Measurements from ENCODE around the gene CCDC24. TPM values are rescaled to one million over a fixed set of nuclear protein-coding genes. Genes with fewer than 3 reads are reported as not detected.

The CCDC24 gene
- total RNA-seq, 1 donor from 2014 or later, result 1.5 TPM

DNA sequence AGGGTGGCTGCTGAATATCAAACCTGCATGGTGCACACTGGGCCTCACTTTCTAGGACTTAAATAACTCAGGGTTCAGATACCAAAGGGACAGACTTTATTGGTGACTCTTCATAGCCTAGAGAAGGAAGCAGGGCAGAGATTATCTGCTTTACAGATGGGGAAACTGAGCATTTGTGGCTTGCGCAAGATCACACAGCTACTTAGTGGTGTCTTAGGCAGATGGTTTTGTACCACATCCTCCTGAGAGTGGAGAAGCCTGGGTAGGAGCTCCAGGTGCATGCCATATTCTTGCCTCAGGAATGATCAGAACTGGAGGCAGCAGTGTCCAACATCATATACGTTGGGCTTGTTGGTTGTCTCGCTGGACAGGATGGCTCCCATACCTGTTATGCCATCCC is 28.4 kb upstream of the CCDC24 start:
- no peak for DNase-seq (ENCODE audit: low read depth)

DNA sequence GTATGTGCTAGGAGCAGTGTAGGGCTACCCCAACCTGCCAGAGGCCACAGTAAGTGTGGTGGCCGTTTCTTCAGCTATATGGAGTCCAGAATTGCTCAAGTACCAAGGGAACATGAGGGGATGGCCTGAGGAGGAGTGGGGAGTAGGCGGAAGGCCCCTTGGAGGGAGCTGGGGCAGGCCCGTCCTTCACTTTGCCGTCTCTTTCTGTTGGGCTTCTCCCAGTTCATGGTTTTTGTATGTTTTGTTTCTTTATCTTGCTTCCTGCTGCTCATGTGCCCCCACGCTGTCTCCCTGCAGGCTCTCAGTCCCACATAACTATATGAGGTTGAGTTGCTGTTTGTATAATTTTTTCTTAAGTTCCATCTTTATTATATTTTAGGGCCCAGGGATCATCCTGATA is 27.5 kb upstream of the CCDC24 start:
- DNase-seq (ENCODE audit: low read depth), result no peak

DNA sequence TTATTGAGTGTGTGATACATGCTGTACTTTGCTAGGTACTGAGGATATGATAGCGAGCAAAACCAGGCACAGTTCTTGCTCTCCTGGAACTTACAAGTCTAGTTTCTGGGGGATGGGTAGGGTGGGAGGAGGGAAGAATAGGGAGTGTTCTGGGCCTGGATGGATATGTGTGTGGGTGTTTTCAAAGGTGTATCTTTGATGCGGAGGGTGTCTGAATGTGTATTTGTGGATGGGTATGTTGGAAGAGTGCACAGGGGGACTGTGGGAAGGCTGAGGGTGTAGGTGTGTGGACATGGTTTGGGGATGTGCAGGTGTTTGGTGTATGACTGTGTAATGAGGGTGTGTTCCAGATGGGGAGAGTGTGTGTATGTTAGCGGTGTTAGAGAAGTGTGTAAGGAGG is 26.1 kb upstream of the CCDC24 start:
- no peak for DNase-seq (ENCODE audit: low read depth)

DNA sequence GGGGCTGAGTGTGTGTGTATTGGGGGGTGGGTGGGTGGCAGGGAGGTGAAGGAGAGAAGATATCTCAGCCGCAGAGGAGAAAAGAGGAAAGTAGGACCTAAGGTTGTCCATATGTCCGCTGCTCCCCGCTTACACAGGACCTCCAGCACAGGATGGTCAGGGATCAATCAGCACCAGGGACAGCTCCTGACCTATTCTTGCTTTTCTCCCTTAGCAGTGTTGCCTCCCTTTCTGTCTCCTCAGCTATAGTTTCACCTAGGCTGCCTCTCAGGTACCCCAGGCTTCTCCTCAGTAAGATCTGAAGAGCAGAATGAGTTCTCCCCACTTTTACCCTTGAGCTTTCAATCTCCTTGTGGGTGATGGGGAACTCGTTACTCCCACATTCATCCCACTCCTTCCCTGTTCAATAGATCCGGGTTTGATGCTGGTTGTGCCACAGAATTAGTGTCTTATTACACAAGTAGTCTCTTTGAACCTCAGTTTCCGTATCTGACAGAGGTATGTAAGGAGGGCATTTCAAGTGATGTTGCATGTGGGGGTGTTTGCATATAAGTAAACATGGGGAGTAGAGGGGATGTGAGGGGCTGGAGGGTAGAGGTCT is 23.0 kb upstream of the CCDC24 start:
- DNase-seq (ENCODE audit: low read depth), result peak; percentile 52

DNA sequence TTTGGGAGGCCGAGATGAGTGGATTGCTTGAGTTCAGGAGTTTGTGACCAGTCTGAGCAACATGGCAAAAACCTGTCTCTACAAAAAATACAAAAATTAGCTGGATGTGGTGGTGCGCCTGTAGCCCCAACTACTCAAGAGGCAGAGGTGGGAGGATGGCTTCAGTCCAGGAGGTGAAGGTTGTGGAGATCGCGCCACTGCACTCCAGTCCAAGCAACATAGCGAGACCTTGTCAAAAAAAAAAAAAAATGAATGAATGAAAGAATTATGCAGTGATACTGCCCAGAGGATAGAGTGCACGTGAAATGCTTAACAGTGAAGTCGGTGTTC is 22.0 kb upstream of the CCDC24 start:
- no peak for DNase-seq (ENCODE audit: low read depth)

DNA sequence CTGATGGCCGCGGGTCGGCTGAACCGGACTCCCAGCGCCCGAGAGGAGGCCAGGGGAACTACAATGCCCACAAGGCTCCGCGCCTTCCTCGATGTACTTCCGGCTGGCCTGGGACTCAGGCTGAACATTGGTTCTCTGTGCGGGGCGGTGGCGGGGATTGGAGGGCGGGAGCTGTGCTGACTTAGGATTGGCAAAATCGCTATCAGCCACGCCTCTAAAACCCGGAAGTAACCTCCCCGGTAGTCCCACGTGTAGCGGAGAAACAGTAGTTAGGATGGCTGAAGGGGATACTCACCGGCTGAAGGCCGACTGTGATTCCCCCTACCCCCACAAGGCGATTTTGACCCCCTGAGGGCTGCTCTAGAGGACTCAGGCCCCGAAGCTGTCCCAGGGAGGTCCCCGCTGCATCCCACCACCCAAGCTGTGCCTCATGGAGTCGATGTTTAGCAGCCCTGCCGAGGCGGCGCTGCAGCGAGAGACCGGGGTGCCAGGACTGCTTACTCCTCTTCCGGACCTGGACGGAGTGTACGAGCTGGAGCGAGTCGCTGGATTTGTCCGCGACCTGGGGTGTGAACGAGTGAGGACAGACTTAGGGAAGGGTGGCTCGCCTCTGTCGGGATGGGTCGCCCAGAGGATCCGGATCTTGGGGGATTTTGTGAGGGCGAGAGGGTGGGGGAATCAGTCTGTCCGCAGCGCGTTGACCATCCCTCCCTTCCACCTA is 21.5 kb upstream of the CCDC24 start, which contains the start of gene DPH2:
Gene DPH2 (plus strand): TSS at position 265 of the 721 bp plus-strand sequence. CDS start 166 bp downstream, at position 431.
- DNase-seq (ENCODE audit: low read depth), result peak; percentile 97

DNA sequence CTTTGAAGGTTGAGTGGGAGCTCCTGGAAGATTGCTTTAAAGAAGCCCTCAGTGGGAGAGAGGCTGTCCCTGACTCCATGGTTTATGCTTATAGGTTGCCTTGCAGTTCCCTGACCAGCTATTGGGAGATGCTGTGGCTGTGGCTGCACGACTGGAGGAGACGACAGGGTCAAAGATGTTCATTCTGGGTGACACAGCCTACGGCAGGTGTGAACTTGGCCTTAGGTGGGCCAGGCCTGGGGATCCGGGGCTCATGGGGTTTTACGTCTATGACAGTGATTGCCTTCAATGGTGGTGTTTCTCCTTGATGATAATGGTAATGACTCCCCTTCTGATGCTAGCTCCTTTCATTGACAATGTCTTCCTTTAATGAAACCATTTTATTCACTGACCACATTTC is 20.9 kb upstream of the CCDC24 start:
- DNase-seq (ENCODE audit: low read depth), result no peak

DNA sequence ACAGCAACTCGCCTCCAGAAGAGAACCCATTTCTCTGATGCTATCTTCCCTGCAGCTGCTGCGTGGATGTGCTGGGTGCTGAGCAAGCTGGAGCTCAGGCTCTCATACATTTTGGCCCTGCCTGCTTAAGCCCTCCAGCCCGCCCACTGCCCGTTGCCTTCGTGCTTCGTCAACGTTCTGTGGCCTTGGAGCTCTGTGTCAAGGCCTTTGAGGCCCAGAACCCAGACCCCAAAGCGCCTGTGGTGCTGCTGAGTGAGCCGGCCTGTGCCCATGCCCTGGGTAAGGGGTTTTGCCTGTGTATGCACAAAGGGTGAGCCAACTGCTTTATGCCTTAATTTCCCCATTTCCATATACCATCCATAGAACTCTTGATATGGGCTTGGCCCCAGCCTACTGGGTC is 20.5 kb upstream of the CCDC24 start:
- no peak for DNase-seq (ENCODE audit: low read depth)

DNA sequence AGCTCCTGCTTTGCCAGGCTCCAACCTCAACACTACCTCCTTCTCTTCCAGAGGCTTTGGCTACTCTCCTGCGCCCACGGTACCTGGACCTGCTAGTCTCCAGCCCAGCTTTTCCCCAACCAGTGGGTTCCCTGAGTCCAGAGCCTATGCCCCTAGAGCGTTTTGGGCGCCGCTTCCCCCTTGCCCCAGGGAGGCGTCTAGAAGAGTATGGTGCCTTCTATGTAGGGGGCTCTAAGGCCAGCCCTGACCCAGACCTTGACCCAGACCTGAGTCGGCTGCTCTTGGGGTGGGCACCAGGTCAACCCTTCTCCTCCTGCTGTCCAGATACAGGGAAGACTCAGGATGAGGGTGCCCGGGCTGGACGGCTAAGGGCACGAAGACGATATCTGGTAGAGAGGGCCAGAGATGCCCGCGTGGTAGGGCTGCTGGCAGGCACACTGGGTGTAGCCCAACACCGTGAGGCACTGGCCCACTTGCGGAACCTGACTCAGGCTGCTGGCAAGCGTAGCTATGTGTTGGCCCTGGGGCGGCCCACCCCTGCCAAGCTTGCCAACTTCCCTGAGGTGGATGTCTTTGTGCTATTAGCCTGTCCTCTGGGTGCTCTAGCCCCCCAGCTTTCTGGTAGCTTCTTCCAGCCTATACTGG is 19.9 kb upstream of the CCDC24 start:
- no peak for DNase-seq (ENCODE audit: low read depth)

DNA sequence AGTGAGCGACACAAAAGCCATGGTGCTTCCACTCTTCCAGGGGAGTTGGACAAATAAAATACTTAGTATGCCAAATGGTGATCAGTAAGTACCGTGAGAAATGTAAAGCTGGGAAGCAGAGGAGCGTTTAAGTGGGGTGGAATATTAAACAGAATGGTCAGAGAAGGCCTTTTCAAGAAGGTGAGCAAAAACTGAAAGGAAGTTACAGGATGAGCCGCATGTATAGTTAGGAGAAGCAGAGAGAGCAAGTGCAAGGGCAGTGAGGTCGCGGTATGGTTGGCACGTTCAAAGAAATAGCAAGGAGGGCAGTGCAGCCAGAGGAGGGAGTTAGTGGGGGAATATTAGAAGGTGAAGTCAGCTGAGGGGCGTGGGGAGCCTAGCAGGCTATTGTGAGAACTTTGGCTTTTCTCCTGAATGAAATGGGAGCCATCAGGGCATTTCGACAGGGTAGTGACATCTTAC is 17.4 kb upstream of the CCDC24 start:
- no peak for DNase-seq (ENCODE audit: low read depth)

DNA sequence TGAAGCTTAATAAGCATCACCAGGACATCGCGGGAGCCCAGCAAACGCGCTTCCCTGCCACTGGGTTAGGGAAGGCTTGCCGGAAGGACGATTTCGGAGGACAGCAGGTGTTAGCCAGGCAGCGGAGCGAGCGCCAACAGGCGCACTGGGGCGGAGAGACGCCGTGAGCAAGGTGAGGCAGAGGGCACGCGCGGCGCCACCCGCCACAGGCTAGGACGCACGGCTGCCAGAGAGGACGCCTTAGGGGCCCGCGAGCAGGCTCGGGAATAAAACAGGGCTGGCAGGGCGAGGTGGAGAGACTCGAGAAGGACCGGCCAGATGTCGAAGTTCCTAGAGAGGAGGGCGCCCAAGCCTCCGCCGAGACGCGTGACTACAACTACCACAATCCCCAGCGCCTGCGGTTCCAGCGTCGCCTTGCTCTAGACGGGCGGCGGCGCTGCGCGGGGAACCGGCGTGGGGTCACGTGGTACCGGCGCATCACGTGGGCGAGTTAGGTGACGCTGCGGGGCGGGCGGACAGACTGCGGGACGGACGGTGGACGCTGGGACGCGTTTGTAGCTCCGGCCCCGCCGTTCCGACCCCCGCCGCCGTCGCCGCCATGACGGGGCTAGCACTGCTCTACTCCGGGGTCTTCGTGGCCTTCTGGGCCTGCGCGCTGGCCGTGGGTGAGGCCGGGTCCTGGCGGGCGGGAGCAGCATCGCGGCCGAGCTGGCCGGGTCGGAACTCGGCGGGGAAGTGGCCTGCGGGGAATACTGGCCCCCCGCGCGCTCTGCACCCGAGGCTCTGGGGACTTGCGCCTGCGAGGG is 16.8 kb upstream of the CCDC24 start, which contains the start of gene ATP6V0B:
Gene ATP6V0B (plus strand): TSS at position 518 of the 806 bp plus-strand sequence. CDS start 81 bp downstream, at position 599.
- DNase-seq (ENCODE audit: low read depth), result peak; percentile 96

DNA sequence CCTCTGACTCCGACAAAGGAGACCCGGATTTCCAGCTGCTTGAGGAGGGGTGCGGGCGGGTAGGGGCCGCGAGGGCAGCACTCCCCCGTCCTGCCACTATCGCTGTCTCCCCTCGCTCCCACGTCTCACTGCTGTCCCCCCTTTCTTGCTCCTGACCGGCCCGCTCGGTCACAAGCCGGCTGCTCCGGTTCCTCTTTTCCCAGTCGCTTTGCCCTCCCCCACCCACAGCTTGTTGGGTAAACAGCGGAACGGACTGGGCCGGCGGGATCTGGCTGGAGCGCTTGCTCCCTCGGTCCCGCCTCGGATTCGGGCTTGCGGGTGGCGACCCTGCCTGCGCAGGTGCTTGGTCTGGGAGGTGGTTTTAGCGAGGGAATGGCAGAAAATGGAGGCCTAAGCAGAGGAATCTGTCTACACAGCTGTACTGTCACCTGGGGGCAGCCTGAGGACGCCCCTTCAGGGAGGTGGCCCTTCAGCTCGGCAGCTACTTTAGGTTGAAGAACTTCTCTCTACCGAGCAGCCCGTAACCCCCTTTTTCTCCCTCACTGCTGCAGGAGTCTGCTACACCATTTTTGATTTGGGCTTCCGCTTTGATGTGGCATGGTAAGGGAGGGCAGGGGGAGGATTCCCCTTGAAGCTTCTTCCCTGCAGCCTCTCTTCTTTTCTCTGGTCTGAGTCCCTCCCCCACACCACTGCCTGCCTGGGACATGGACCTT is 16.0 kb upstream of the CCDC24 start:
- peak; percentile 28 for DNase-seq (ENCODE audit: low read depth)

DNA sequence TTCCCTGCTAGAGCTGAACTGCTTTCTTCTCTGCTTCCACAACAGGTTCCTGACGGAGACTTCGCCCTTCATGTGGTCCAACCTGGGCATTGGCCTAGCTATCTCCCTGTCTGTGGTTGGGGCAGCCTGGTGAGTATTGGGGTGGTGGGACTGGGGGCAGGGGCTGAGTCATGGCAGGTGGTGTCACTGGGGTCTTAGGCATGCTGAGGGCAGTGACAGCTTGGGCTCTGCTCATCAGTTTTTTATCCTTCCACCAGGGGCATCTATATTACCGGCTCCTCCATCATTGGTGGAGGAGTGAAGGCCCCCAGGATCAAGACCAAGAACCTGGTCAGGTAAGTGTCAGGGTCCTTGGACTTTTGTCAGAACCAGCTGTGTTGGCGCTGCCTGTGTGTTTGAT is 15.4 kb upstream of the CCDC24 start:
- no peak for DNase-seq (ENCODE audit: low read depth)

DNA sequence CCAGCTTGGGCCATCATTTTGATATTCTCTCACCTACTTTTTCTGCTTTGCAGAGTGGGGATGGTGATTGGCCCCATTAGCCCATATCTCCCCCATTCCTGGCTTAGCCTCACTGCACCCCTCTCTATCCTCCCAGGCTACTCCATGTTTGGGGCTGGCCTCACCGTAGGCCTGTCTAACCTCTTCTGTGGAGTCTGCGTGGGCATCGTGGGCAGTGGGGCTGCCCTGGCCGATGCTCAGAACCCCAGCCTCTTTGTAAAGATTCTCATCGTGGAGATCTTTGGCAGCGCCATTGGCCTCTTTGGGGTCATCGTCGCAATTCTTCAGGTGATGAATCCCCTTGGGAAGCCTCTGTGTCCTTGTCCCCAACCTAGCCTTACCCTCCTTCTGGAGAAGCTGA is 14.5 kb upstream of the CCDC24 start:
- DNase-seq (ENCODE audit: low read depth), result no peak

DNA sequence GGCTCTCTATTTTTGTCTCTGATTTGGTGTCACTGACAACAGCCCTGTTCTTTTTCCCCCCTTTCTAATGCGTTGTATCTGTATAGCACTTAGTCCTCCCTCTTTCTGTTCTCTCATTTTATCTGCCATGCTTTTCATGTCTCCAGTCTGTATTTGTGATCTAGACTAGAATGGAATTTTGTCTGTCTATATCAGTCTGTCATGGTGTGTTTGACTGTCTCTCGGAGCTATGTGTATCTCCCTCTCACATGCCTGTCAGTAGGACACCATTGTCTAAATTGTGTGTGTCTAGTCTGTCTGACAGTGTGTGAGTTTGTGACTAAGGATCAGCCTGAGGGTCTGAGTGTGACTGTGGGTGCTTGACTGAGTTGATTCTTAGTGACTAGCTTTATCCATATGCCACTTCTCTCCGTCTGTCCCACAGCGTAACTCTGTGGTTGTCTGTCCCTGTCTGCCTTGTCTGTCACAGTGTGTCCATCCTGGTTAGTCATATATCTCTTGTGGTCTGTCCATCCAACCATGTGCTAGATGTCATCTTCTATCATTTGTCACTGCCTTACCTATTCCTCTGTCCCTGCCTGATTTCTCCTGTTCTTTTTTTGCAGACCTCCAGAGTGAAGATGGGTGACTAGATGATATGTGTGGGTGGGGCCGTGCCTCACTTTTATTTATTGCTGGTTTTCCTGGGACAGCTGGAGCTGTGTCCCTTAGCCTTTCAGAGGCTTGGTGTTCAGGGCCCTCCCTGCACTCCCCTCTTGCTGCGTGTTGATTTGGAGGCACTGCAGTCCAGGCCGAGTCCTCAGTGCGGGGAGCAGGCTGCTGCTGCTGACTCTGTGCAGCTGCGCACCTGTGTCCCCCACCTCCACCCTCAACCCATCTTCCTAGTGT is 13.8 kb upstream of the CCDC24 start:
- DNase-seq (ENCODE audit: low read depth), result no peak

DNA sequence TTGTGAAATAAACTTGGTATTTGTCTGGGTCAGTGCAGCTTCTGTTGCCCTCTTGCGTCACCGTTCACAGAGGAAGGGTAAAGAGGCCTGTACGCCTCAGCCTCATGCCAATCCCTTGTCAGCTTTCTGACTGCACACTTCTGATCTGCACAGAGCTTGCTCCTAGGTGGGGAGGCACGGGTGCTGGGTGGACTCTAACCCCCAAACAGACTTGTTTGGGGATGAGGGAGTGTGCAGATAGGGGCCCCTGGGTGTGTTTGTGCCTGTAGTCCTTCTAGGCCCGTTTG is 13.2 kb upstream of the CCDC24 start:
- no peak for DNase-seq (ENCODE audit: low read depth)

DNA sequence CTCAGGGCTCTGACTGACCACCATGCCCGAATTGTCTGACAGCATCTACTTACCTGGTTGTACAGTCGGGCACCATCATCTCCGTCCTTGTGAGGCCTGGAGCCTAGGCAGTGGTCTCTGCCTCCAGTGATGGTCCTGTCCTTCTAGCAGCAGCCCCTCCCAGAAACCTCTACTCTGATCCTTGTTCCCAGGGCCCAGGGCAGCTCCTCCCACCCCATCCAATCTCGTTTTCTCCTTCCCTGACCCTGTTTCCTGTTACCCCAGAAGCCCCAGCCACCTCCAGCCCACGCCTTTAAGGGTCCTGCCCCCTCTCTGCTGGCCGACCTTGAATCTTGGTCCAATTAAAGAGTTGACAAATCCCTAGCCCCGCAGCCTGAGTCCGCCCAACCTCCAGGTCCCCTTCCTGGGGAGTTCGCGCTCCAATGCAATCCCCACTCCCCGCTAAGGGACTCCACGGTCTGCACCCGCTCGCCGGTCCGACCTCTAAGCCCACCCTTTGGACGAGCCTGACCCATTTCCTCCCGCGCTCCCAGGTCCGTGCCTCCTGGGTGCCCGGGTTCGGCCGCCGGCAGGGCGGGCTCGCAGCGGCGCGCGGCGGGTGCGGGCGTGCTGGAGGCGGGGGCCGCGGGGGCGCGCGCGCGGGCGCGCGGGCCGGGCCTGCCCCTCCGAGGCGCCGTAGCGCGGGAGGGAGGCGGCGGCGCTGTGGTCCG is 12.7 kb upstream of the CCDC24 start, which contains the start of gene B4GALT2:
Gene B4GALT2 (plus strand): TSS at position 660 of the 710 bp plus-strand sequence. CDS start 1,951 bp downstream, outside the sequence.
- peak; percentile 33 for DNase-seq (ENCODE audit: low read depth)

DNA sequence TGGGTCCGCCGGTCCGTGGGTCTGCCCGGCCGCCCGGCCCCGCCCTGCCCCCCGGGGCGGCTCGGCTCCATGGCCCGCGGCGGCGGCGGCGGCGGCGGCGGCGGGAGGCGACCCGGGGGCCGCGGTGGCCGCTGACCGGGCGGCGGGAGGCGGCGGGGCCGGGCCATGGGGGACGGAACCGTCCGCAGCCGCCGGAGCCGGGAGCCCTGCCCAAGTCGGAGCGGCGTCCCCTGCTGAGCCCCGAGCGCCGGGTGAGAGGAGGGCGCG is 12.2 kb upstream of the CCDC24 start:
- no peak for DNase-seq (ENCODE audit: low read depth)

DNA sequence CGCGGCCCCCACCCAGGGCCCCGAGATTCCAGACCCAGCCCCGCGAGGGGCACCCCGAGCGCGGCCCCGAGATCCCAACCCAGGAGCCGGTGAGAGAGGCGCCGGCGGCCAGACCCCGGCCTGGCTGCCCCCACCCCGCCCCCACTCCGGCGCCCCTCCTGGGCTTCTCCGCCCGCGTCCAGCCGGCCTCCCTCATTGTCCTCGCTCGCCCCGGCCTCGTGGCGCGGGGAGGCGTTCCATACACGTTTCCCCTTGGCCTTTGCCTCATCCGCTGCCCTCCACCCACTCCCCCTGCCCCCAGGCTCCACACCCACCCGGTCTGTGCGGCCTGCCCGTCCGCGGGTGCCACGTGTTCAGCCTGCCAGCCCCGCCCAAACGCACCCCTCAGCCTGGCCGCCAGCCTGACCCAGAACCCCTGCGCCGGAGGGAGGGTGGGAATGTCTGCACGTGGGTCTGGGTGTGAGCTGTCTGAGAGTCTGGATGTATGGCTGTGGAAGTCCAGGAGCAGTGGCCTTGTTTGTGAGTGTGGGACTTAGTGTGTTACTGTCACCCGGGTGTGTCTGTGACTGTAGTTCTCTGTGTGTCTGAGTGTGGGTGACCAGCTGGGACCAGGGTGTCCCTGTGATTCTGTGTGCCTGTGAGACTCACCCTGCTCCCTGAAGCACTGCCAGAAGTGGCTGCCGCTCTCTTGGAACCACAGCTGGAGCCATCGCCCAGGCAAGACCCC is 11.7 kb upstream of the CCDC24 start:
- DNase-seq (ENCODE audit: low read depth), result peak; percentile 65
